Measurements from ENCODE around the gene SP4. TPM values are rescaled to one million over a fixed set of nuclear protein-coding genes. Genes with fewer than 3 reads are reported as not detected.

The SP4 gene
- total RNA-seq (2022) (4.4 and 6.5 TPM in 2 replicates), Bru-seq, nascent RNA (percentile 62 among the genes with signal in this experiment), BruChase-seq, experiment 1, labeled RNA remaining after a 6-hour chase (percentile 42 among the genes with signal in this experiment), BruChase-seq, experiment 2, labeled RNA remaining after a 2-hour chase (percentile 54 among the genes with signal in this experiment)
- long read RNA-seq, full-length matches to known transcripts, result 4 of 8 reads
- long read RNA-seq, partial matches to known transcripts, result 1 of 8 reads
- long read RNA-seq, other reads (novel, unspliced or antisense), result 3 of 8 reads

DNA sequence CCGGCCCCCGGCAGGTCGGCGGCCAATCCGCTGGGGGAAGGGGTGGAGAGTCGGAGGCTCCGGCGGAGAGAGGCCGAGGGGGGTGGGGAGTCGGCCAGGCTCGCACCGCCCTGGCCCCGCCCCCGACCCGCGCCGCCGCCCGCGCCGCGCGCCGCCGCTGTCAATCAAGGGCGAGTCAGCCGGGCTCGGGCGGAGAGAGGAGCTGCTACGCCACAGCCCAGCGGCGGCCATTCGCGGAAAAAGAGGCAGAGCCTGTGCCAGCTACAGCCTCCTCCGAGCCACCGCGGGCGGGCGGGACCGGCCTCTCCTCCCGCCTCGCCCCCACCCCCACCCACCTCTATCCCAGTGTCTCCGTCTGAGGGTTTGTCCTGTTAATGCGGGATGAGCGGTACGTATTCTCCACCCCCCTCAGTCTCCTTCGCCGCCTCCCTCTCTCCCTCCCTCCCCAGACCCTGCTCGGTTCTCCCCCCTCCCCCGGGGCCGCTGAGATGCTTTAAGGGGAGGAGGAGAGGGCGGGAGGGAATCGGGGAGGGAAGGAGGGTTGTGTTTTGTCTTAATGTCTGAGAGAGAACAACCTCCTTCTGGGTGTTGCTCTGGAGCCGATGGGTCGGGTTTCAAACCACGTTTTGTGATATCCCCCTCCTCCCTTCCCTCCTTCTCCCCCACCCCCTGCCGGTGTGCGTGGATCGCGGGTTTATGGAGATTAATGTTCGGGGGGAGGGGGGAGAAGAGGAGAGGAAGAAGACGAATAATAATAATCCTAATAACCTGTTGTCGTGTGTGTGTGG is at the start of gene SP4:
TSS of gene SP4 (plus strand) at position 213 of the 788 bp plus-strand sequence. CDS start at position 382, 169 bp downstream.
- intact Hi-C loops (cut with micrococcal nuclease), result loop anchor here (2.0 to 10.0 kb wide), 4 partner anchors 61 to 633 kb away; no protein-coding TSS in a partner anchor
- H3K4me3 Mint-ChIP-seq (ENCODE audit: unreplicated experiment), result peak within 1 kb of the TSS; percentile 100
- DNase-seq (ENCODE audit: unreplicated experiment), result peak; percentile 94
- peaks cover 6% of the 10 kb centered on the region for H3K4me1 Mint-ChIP-seq (ENCODE audit: insufficient read depth, unreplicated experiment)
- POLR2A ChIA-PET, result interaction anchor here (0.5 to 1.7 kb wide), 14 partner anchors 10 to 1671 kb away, joined by 3 to 10 read pairs (median 3); no protein-coding TSS in a partner anchor
- CTCF ChIA-PET, result interaction anchor here (0.5 to 1.3 kb wide), 5 partner anchors 24 to 725 kb away, joined by 3 to 9 read pairs (median 3); no protein-coding TSS in a partner anchor
- peak within 1 kb of the TSS; percentile 99 for H3K27ac Mint-ChIP-seq (ENCODE audit: low read depth, unreplicated experiment)
- H3K27me3 Mint-ChIP-seq (ENCODE audit: insufficient read depth, unreplicated experiment), result no peaks in the 10 kb centered on the region
- no peaks in the 10 kb centered on the region for H3K9me3 Mint-ChIP-seq (ENCODE audit: unreplicated experiment)
- H3K36me3 Mint-ChIP-seq (ENCODE audit: insufficient read depth, unreplicated experiment), result no peaks in the 10 kb centered on the region
- TF ChIP-seq, protein P1, sequence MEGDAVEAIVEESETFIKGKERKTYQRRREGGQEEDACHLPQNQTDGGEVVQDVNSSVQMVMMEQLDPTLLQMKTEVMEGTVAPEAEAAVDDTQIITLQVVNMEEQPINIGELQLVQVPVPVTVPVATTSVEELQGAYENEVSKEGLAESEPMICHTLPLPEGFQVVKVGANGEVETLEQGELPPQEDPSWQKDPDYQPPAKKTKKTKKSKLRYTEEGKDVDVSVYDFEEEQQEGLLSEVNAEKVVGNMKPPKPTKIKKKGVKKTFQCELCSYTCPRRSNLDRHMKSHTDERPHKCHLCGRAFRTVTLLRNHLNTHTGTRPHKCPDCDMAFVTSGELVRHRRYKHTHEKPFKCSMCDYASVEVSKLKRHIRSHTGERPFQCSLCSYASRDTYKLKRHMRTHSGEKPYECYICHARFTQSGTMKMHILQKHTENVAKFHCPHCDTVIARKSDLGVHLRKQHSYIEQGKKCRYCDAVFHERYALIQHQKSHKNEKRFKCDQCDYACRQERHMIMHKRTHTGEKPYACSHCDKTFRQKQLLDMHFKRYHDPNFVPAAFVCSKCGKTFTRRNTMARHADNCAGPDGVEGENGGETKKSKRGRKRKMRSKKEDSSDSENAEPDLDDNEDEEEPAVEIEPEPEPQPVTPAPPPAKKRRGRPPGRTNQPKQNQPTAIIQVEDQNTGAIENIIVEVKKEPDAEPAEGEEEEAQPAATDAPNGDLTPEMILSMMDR (IDR thresholded peaks at IDR 0.05; ENCODE audit: unreplicated experiment), result no peak
- BruUV-seq (replicated peaks), result no TSS peak

DNA sequence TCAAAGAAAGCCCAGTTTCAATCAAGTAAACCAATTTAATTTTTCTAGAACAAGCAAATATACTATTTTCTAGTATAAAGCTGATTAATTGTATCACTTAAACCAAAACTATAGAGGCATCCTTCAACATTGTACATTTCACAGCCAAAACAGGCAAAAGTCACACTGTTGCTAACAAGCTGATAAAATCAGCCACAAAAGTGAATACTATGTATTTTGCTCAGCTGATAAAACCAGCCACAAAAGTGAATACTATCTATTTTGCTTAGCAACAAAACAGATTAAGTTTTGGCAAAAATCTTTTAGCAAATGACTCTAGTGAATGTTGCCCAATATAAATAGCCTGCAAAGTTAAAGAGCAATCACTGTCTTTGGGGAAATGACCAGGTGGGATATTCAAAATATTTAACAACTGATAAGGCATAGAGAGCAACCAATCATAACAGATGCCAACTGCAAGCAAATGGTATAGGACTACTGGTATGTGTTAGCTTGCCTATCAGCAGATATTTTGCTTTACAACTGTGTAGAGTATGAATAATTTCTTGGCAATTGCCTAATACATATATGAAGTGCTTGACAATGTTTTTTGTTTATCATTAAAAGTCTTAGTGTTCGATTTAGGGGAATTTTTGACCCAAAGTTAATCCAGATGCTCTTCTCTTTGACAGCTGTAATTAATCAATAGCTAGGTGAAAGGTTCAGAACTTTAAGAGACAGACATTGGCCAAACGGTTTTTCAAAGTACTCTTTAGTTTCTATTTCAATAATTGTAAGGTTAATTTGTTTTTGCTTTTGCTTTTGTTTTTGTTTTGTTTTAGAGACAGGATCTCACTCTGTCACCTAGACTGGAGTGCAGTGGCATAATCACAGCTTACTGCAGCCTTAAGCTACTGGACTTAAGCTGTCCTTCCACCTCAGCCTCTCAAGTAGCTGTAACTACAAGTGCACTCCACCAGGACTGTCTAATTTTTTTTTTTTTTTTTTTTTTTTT is 44.4 kb upstream of the SP4 start:
- Mint-ChIP-seq H3K27me3 (ENCODE audit: insufficient read depth, unreplicated experiment) (no peaks in the 10 kb centered on the region), H3K36me3 (ENCODE audit: insufficient read depth, unreplicated experiment) (no peaks in the 10 kb centered on the region), H3K27ac (ENCODE audit: low read depth, unreplicated experiment) (no peak overlapping the region), H3K4me1 (ENCODE audit: insufficient read depth, unreplicated experiment) (no peaks in the 10 kb centered on the region), H3K4me3 (ENCODE audit: unreplicated experiment) (no peak overlapping the region), H3K9me3 (ENCODE audit: unreplicated experiment) (no peaks in the 10 kb centered on the region)
- ChIA-PET CTCF (interaction anchor here (0.6 kb wide), 1 partner anchor 375 kb away, joined by 3 read pairs; no protein-coding TSS in a partner anchor), POLR2A (interaction anchor here (0.8 kb wide), 1 partner anchor 10 kb away, joined by 4 read pairs; no protein-coding TSS in a partner anchor)
- no TSS peak for BruUV-seq (replicated peaks)
- no peak for DNase-seq (ENCODE audit: unreplicated experiment)
- TF ChIP-seq, protein P1 (IDR thresholded peaks at IDR 0.05; ENCODE audit: unreplicated experiment), result no peak
- intact Hi-C loops (cut with micrococcal nuclease), result no loop called here

DNA sequence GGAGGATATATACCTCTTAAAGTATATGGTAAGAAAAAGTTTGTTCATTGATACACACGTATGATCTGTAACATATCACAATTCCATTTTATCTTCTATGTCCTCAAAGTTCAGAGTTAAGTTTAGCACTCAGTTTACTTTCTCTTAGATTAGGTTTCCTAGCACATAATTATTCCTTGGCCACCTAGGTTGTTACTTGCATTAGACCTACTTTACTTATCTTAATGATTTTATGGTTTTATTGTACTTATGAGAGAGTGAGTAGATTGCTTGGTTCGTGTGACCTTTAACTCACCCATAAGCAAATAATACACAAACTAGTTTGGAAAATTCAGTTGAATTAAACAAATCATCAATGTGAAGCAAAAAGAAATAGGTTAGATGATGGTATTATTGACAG is 33.9 kb upstream of the SP4 start:
- intact Hi-C loops (cut with micrococcal nuclease), result no loop called here
- no peak overlapping the region for H3K27ac Mint-ChIP-seq (ENCODE audit: low read depth, unreplicated experiment)
- no TSS peak for BruUV-seq (replicated peaks)
- ChIA-PET POLR2A (interaction anchor here (0.7 kb wide), 1 partner anchor 10 kb away, joined by 4 read pairs; no protein-coding TSS in a partner anchor), CTCF (interaction anchor here (0.5 to 0.9 kb wide), 2 partner anchors 13 to 25 kb away, joined by 3 read pairs; no protein-coding TSS in a partner anchor)
- H3K27me3 Mint-ChIP-seq (ENCODE audit: insufficient read depth, unreplicated experiment), result no peaks in the 10 kb centered on the region
- no peaks in the 10 kb centered on the region for H3K4me1 Mint-ChIP-seq (ENCODE audit: insufficient read depth, unreplicated experiment)
- H3K4me3 Mint-ChIP-seq (ENCODE audit: unreplicated experiment), result no peak overlapping the region
- TF ChIP-seq, protein P1 (IDR thresholded peaks at IDR 0.05; ENCODE audit: unreplicated experiment), result no peak
- H3K9me3 Mint-ChIP-seq (ENCODE audit: unreplicated experiment), result peaks cover 7% of the 10 kb centered on the region
- no peak for DNase-seq (ENCODE audit: unreplicated experiment)
- no peaks in the 10 kb centered on the region for H3K36me3 Mint-ChIP-seq (ENCODE audit: insufficient read depth, unreplicated experiment)

All from MCF 10A (cell line).